ENCODE data around the gene PJA2. TPM values are rescaled to one million over a fixed set of nuclear protein-coding genes. Genes with fewer than 3 reads are reported as not detected.

The PJA2 gene
- total RNA-seq, 2 experiments from 2014 or later: 41.3 to 69.7 TPM

DNA sequence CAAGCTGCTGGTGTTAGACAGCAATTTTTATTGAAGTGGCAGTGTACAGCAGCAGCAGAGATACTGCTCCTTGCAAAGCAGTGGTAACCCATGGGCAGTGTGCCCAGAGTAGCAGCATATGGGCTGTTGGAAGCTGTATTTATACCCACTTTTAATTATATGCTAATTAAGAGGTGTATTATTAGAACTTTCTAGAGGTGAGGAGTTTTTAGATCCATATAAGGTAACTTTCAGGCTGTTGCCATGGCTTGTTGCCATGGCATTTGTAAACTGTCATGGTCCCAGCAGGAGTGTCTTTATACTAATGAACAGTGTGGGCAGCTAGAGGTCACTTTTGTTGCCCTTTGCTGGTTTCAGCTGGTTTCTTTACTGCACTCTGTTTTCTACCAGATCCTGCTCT lies 3.7 kb upstream of the PJA2 start:
- intact Hi-C loops (cut with micrococcal nuclease; ENCODE audit: unreplicated experiment): loop anchor here (5.0 to 10.0 kb wide), 4 partner anchors 511 to 1681 kb away; partner anchors contain the start of genes FBXL17, SLC25A46 and WDR36
- H3K27ac ChIP-seq (ENCODE audit: low read depth, low read length, poor library complexity, severe bottlenecking): no peak overlapping the region
- no peak for TF ChIP-seq EZH2phosphoT487 (IDR thresholded peaks at IDR 0.05; ENCODE audit: borderline replicate concordance, low read depth, low read length)
- TF ChIP-seq CTCF (conservative IDR thresholded peaks at IDR 0.05; ENCODE audit: low read length): no peak
- H4K20me1 ChIP-seq (ENCODE audit: insufficient read depth, low read length): no peaks in the 10 kb centered on the region; the same call in 1 of the 2 replicates
- peak overlapping the region; percentile 59 for H2AFZ ChIP-seq (ENCODE audit: low read length)
- no peaks in the 10 kb centered on the region for H3K9me3 ChIP-seq (ENCODE audit: low read length)
- no TSS peak for BruUV-seq (replicated peaks)
- no peak for DNase-seq (ENCODE audit: low spot score)
- ChIA-PET CTCF (ENCODE audit: unreplicated experiment) (no interaction called here), POLR2A (interaction anchor here (0.6 to 2.0 kb wide), 5 partner anchors 9 to 119 kb away, joined by 3 to 6 read pairs (median 3); no protein-coding TSS in a partner anchor)
- no peak overlapping the region for H3K4me3 ChIP-seq (ENCODE audit: low read depth, low read length, poor library complexity, severe bottlenecking)
- no peaks in the 10 kb centered on the region for H3K36me3 ChIP-seq (ENCODE audit: insufficient read depth, low read length)
- H3K9me2 ChIP-seq (ENCODE audit: insufficient read depth, low read length): no peaks in the 10 kb centered on the region
- peaks cover 15% of the 10 kb centered on the region for H3K4me1 ChIP-seq (ENCODE audit: insufficient read depth, low read length, poor library complexity, severe bottlenecking)
- no peak overlapping the region for H3K4me2 ChIP-seq (ENCODE audit: low read length)
- peaks cover 12% of the 10 kb centered on the region for H3K79me2 ChIP-seq (ENCODE audit: insufficient read depth, low read depth, low read length)

DNA sequence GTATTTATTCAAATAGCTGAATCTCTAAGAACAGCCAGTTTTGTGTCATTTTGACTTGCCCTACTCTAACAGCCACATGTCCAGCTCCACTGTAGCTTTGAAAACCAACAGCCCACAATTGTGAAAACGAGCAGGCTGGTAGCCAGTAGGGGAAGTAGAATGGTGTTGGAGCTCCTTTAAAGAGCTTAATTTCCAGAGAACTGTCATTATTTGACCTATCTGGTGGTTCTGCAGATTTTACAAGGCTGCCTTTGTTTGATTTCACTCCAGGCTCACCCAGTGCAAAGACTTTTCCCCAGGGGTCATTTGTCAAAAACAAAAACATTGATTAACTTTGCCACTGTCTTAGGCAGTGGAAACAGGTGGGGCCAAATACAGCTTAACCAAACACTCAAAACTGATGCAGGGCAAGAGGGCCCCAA lies 3.2 kb upstream of the PJA2 start:
- POLR2A ChIA-PET: interaction anchor here (1.1 to 2.0 kb wide), 4 partner anchors 10 to 119 kb away, joined by 3 to 6 read pairs (median 4); no protein-coding TSS in a partner anchor
- no peak overlapping the region for H3K27ac ChIP-seq (ENCODE audit: low read depth, low read length, poor library complexity, severe bottlenecking)
- H3K4me2 ChIP-seq (ENCODE audit: low read length): no peak overlapping the region
- DNase-seq (ENCODE audit: low spot score): no peak
- H3K9me3 ChIP-seq (ENCODE audit: low read length): no peaks in the 10 kb centered on the region
- TF ChIP-seq CTCF (conservative IDR thresholded peaks at IDR 0.05; ENCODE audit: low read length): no peak
- no peak for TF ChIP-seq EZH2phosphoT487 (IDR thresholded peaks at IDR 0.05; ENCODE audit: borderline replicate concordance, low read depth, low read length)
- peaks cover 15% of the 10 kb centered on the region for H3K4me1 ChIP-seq (ENCODE audit: insufficient read depth, low read length, poor library complexity, severe bottlenecking)
- no peak overlapping the region for H3K4me3 ChIP-seq (ENCODE audit: low read depth, low read length, poor library complexity, severe bottlenecking)
- no peaks in the 10 kb centered on the region; the same call in 1 of the 2 replicates for H4K20me1 ChIP-seq (ENCODE audit: insufficient read depth, low read length)
- no TSS peak for BruUV-seq (replicated peaks)
- no peaks in the 10 kb centered on the region for H3K9me2 ChIP-seq (ENCODE audit: insufficient read depth, low read length)
- peak overlapping the region; percentile 59 for H2AFZ ChIP-seq (ENCODE audit: low read length)
- peaks cover 16% of the 10 kb centered on the region for H3K79me2 ChIP-seq (ENCODE audit: insufficient read depth, low read depth, low read length)
- H3K36me3 ChIP-seq (ENCODE audit: insufficient read depth, low read length): no peaks in the 10 kb centered on the region
- intact Hi-C loops (cut with micrococcal nuclease; ENCODE audit: unreplicated experiment): loop anchor here (5.0 to 10.0 kb wide), 4 partner anchors 512 to 1682 kb away; partner anchors contain the start of genes FBXL17, SLC25A46 and WDR36
- CTCF ChIA-PET (ENCODE audit: unreplicated experiment): no interaction called here

DNA sequence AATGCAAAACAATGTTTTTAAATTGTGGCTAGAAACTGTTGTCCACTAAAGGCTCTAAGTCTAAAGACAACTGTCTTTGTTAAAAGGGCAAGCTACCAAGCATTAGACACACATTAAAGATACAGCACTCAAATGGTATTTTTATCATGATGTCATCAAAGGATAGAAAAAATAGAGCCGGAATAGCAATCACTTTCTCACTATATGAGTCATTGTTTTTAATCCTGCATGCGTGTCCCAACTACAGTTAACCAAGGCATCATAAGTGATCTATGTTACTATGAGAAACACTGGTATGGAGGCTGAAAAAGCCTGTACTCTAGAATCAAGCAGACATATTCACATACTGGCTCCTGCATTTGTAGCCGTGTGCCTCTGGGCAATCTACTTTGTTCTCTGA lies 1.9 kb upstream of the PJA2 start:
- H3K9me2 ChIP-seq (ENCODE audit: insufficient read depth, low read length): no peaks in the 10 kb centered on the region
- no peak for DNase-seq (ENCODE audit: low spot score)
- H3K4me2 ChIP-seq (ENCODE audit: low read length): peak overlapping the region; percentile 97
- H3K36me3 ChIP-seq (ENCODE audit: insufficient read depth, low read length): no peaks in the 10 kb centered on the region
- TF ChIP-seq EZH2phosphoT487 (IDR thresholded peaks at IDR 0.05; ENCODE audit: borderline replicate concordance, low read depth, low read length) (no peak), CTCF (conservative IDR thresholded peaks at IDR 0.05; ENCODE audit: low read length) (no peak)
- ChIA-PET CTCF (ENCODE audit: unreplicated experiment) (no interaction called here), POLR2A (interaction anchor here (2.0 kb wide), 1 partner anchor 11 kb away, joined by 6 read pairs; no protein-coding TSS in a partner anchor)
- H2AFZ ChIP-seq (ENCODE audit: low read length): peak overlapping the region; percentile 100
- BruUV-seq (replicated peaks): no TSS peak
- H3K79me2 ChIP-seq (ENCODE audit: insufficient read depth, low read depth, low read length): peaks cover 30% of the 10 kb centered on the region
- intact Hi-C loops (cut with micrococcal nuclease; ENCODE audit: unreplicated experiment): loop anchor here (2.0 to 10.0 kb wide), 5 partner anchors 277 to 1683 kb away; partner anchors contain the start of genes FBXL17, MAN2A1, SLC25A46 and WDR36
- peak overlapping the region; percentile 94 for H3K27ac ChIP-seq (ENCODE audit: low read depth, low read length, poor library complexity, severe bottlenecking)
- peaks cover 24% of the 10 kb centered on the region for H3K4me1 ChIP-seq (ENCODE audit: insufficient read depth, low read length, poor library complexity, severe bottlenecking)
- H3K4me3 ChIP-seq (ENCODE audit: low read depth, low read length, poor library complexity, severe bottlenecking): no peak overlapping the region
- peaks cover 12% of the 10 kb centered on the region; the same call in 1 of the 2 replicates for H4K20me1 ChIP-seq (ENCODE audit: insufficient read depth, low read length)
- no peaks in the 10 kb centered on the region for H3K9me3 ChIP-seq (ENCODE audit: low read length)

Measured in OCI-LY7 (cell line).